ENCODE measurements around the gene GRID1.

Gene GRID1

GRCh38 chr10:86368987-86369386, 2.4 kb upstream of the GRID1 start:
- DNase-seq, result peak; percentile 8

GRCh38 chr10:86368046-86368445, 1.5 kb upstream of the GRID1 start:
- peak; percentile 6 for DNase-seq

GRCh38 chr10:86367152-86367951, 757 bp upstream of the GRID1 start:
- DNase-seq, result peak; percentile 48

- no peak for DNase-seq
Observed at GRCh38 chr10:86366902-86367151, 232 bp upstream of the GRID1 start.

- DNase-seq, result peak; percentile 30
Observed at GRCh38 chr10:86365346-86366032, 1.1 kb downstream of the GRID1 start.

GRCh38 chr10:86364491-86365345, 1.9 kb downstream of the GRID1 start:
- peak; percentile 25 for DNase-seq

GRCh38 chr10:86363833-86364490, 2.6 kb downstream of the GRID1 start:
- DNase-seq, result peak; percentile 12

GRCh38 chr10:86363184-86363832, 3.3 kb downstream of the GRID1 start:
- peak; percentile 51 for DNase-seq

- DNase-seq, result no peak
Observed at GRCh38 chr10:86362586-86363183, 3.9 kb downstream of the GRID1 start.

GRCh38 chr10:86362129-86362527, 4.5 kb downstream of the GRID1 start:
- DNase-seq, result peak; percentile 9

GRCh38 chr10:86361156-86362128, 5.2 kb downstream of the GRID1 start:
- DNase-seq, result peak; percentile 11

- peak; percentile 2 for DNase-seq
Observed at GRCh38 chr10:86360657-86361056, 5.9 kb downstream of the GRID1 start.

- no peak for DNase-seq
Observed at GRCh38 chr10:86359954-86360353, 6.6 kb downstream of the GRID1 start.

- no peak for DNase-seq
Observed at GRCh38 chr10:86359111-86359510, 7.5 kb downstream of the GRID1 start.

- no peak for DNase-seq
Observed at GRCh38 chr10:86357676-86358075, 8.9 kb downstream of the GRID1 start.

- DNase-seq, result no peak
Observed at GRCh38 chr10:86357041-86357440, 9.6 kb downstream of the GRID1 start.

GRCh38 chr10:86356296-86356695, 10.3 kb downstream of the GRID1 start:
- DNase-seq, result no peak

GRCh38 chr10:86355571-86356038, 11.0 kb downstream of the GRID1 start:
- DNase-seq, result peak; percentile 57

GRCh38 chr10:86354761-86355540, 11.6 kb downstream of the GRID1 start:
- DNase-seq, result no peak
